PC-9 (cell line): ENCODE results near the gene GPC2.

Experiments
- EZH2 ChIP-seq: fragments of 200-600 bp; sonication (generic); IDR thresholded peaks from 2 replicates; pipeline ENCODE4 v1.8.0; 2017; ENCODE audit warnings: antibody characterized with exemption, low read depth
- TF ChIP-seq, protein P1 (sequence below): fragments of 200-600 bp; sonication (generic); conservative IDR thresholded peaks from 2 replicates; pipeline ENCODE4 v1.6.1; 2017; ENCODE audit warnings: mixed run types, antibody characterized with exemption, mild to moderate bottlenecking, moderate library complexity

GRCh38 chr7:100157334-100158228 lies 19.6 kb downstream of the GPC2 start:
- no peak for TF ChIP-seq EZH2
- TF ChIP-seq, protein P1, sequence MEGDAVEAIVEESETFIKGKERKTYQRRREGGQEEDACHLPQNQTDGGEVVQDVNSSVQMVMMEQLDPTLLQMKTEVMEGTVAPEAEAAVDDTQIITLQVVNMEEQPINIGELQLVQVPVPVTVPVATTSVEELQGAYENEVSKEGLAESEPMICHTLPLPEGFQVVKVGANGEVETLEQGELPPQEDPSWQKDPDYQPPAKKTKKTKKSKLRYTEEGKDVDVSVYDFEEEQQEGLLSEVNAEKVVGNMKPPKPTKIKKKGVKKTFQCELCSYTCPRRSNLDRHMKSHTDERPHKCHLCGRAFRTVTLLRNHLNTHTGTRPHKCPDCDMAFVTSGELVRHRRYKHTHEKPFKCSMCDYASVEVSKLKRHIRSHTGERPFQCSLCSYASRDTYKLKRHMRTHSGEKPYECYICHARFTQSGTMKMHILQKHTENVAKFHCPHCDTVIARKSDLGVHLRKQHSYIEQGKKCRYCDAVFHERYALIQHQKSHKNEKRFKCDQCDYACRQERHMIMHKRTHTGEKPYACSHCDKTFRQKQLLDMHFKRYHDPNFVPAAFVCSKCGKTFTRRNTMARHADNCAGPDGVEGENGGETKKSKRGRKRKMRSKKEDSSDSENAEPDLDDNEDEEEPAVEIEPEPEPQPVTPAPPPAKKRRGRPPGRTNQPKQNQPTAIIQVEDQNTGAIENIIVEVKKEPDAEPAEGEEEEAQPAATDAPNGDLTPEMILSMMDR: no peak
